ENCODE measurements around the gene TMEM117.
"Not testable (repeated sequence)": the region's sequence is repeated elsewhere in the genome, so short reads cannot be mapped to it uniquely, and the experiment has no call there.

Gene TMEM117

GRCh38 chr12:43841253-43841652 is 5.4 kb downstream of the TMEM117 start:
- no peak for DNase-seq

- no peak for DNase-seq
Observed at GRCh38 chr12:43842259-43842658, 6.4 kb downstream of the TMEM117 start.

GRCh38 chr12:43847425-43848225 is 11.7 kb downstream of the TMEM117 start:
- DNase-seq: peak; percentile 27

GRCh38 chr12:43848226-43848507 is 12.3 kb downstream of the TMEM117 start:
- no peak for DNase-seq

GRCh38 chr12:43848786-43849185 is 12.9 kb downstream of the TMEM117 start:
- DNase-seq: no peak

GRCh38 chr12:43852744-43853143 is 16.9 kb downstream of the TMEM117 start:
- no peak for DNase-seq

- DNase-seq: no peak
Observed at GRCh38 chr12:43856972-43857371, 21.1 kb downstream of the TMEM117 start.

GRCh38 chr12:43858096-43858495 is 22.2 kb downstream of the TMEM117 start:
- DNase-seq: no peak

GRCh38 chr12:43858991-43859390 is 23.1 kb downstream of the TMEM117 start:
- DNase-seq: no peak

GRCh38 chr12:43861015-43861839 is 25.3 kb downstream of the TMEM117 start:
- no peak for DNase-seq

GRCh38 chr12:43861840-43862150 is 25.9 kb downstream of the TMEM117 start:
- DNase-seq: no peak

GRCh38 chr12:43863770-43864366 is 28.0 kb downstream of the TMEM117 start:
- DNase-seq: no peak

GRCh38 chr12:43864557-43864956 is 28.7 kb downstream of the TMEM117 start:
- not testable (repeated sequence) for DNase-seq

- no peak for DNase-seq
Observed at GRCh38 chr12:43869184-43869583, 33.3 kb downstream of the TMEM117 start.

- DNase-seq: not testable (repeated sequence)
Observed at GRCh38 chr12:43869765-43870164, 33.9 kb downstream of the TMEM117 start.

- not testable (repeated sequence) for DNase-seq
Observed at GRCh38 chr12:43871258-43871657, 35.4 kb downstream of the TMEM117 start.

GRCh38 chr12:43872396-43872795 is 36.5 kb downstream of the TMEM117 start:
- DNase-seq: no peak

GRCh38 chr12:43878050-43878449 is 42.2 kb downstream of the TMEM117 start:
- no peak for DNase-seq

GRCh38 chr12:43880547-43880946 is 44.7 kb downstream of the TMEM117 start:
- no peak for DNase-seq

GRCh38 chr12:43882578-43883178 is 46.8 kb downstream of the TMEM117 start:
- DNase-seq: peak; percentile 63

GRCh38 chr12:43883311-43883710 is 47.4 kb downstream of the TMEM117 start:
- peak; percentile 1 for DNase-seq

GRCh38 chr12:43883748-43884147 is 47.9 kb downstream of the TMEM117 start:
- peak; percentile 1 for DNase-seq

GRCh38 chr12:43884683-43885410 is 49.0 kb downstream of the TMEM117 start:
- DNase-seq: no peak
